Keratinocyte (primary cell): Measurements from ENCODE around the gene USP4. TPM values are rescaled to one million over a fixed set of nuclear protein-coding genes. Genes with fewer than 3 reads are reported as not detected.

ENCODE experiments used
- DNase-seq: peaks from one replicate; pipeline ENCODE4 v3.0.0-alpha.2; 2011; ENCODE audit warnings: low read depth, missing footprints, low spot score
- FAIRE-seq: peaks from 2 replicates; lab custom pipeline; 2011; peaks lifted over from hg19 to GRCh38; lab: Jason Lieb, UNC
- H2AFZ ChIP-seq: 2 replicates; pipeline ENCODE4 v1.6.0; 2012; ENCODE audit warnings: low read length, control low read depth, inconsistent platforms; ENCODE audit not compliant: control insufficient read depth
- H3K27ac ChIP-seq: 2 replicates; pipeline ENCODE4 v1.5.1; 2011; ENCODE audit warnings: low read length; ENCODE audit not compliant: control insufficient read depth, insufficient read depth
- H3K27me3 ChIP-seq: 3 replicates; pipeline ENCODE4 v1.6.0; 2011; ENCODE audit warnings: low read length; ENCODE audit not compliant: control insufficient read depth, insufficient read depth; ENCODE audit errors: extremely low read depth
- H3K36me3 ChIP-seq, 2 experiments: 2 replicates in 1 of 2; 3 replicates in 1 of 2; pipeline ENCODE4 v1.5.1; 2011; ENCODE audit warnings: low read length in 2 of 2, mild to moderate bottlenecking in 1 of 2; ENCODE audit not compliant: control insufficient read depth in 2 of 2, insufficient read depth in 2 of 2; ENCODE audit errors: extremely low read depth in 1 of 2
- H3K4me1 ChIP-seq: 3 replicates; pipeline ENCODE4 v1.5.1; 2011; ENCODE audit warnings: low read length; ENCODE audit not compliant: control insufficient read depth, insufficient read depth; ENCODE audit errors: extremely low read depth
- H3K4me2 ChIP-seq: 3 replicates; pipeline ENCODE4 v1.6.0; 2011; ENCODE audit warnings: low read depth, low read length; ENCODE audit not compliant: control insufficient read depth, insufficient read depth; ENCODE audit errors: extremely low read depth
- H3K4me3 ChIP-seq, 3 experiments: fragments of 200-600 bp in 1 of 3; sonication (generic) in 1 of 3; 2 replicates in 2 of 3; 3 replicates in 1 of 3; pipeline ENCODE4 v1.5.1; 2011 to 2016; ENCODE audit warnings: low read length in 3 of 3, mild to moderate bottlenecking in 3 of 3, control low read depth in 2 of 3, inconsistent platforms in 1 of 3, low read depth in 1 of 3, mixed read lengths in 1 of 3, mixed run types in 1 of 3, moderate library complexity in 1 of 3; ENCODE audit not compliant: control insufficient read depth in 2 of 3, insufficient read depth in 2 of 3; ENCODE audit errors: extremely low read depth in 1 of 3
- H3K79me2 ChIP-seq: 2 replicates; pipeline ENCODE4 v1.6.0; 2012; ENCODE audit warnings: low read length; ENCODE audit not compliant: control insufficient read depth, insufficient read depth
- H3K9ac ChIP-seq: 3 replicates; pipeline ENCODE4 v1.6.0; 2011; ENCODE audit warnings: low read length; ENCODE audit not compliant: control insufficient read depth, insufficient read depth; ENCODE audit errors: extremely low read depth
- H3K9me1 ChIP-seq: 3 replicates; pipeline ENCODE4 v1.6.0; 2011; ENCODE audit warnings: low read length; ENCODE audit not compliant: control insufficient read depth, insufficient read depth; ENCODE audit errors: extremely low read depth
- H3K9me3 ChIP-seq: 2 replicates; pipeline ENCODE4 v1.5.1; 2012; ENCODE audit warnings: low read depth, low read length; ENCODE audit not compliant: control insufficient read depth
- H4K20me1 ChIP-seq: 3 replicates; pipeline ENCODE4 v1.6.0; 2011; ENCODE audit warnings: low read length; ENCODE audit not compliant: control insufficient read depth, insufficient read depth; ENCODE audit errors: extremely low read depth
- EZH2 ChIP-seq: IDR thresholded peaks from one replicate; pipeline ENCODE4 v1.6.1; 2012; ENCODE audit warnings: inconsistent platforms, mild to moderate bottlenecking, low read length, moderate library complexity
- dilution Hi-C: fragments of 300-500 bp; cut with MboI; formaldehyde crosslinking; loops from one replicate; pipeline ENCODE4 v1.7.0; 2020; ENCODE audit warnings: low sequenced_read_pairs; ENCODE audit not compliant: extremely low pct_ligation_motif_present
- polyA plus RNA-seq, 5 experiments: library from polyadenylated mRNA; depleted of rRNA in 3 of 5; stranded (reverse) in 3 of 5; stranded (forward) in 1 of 5; unstranded in 1 of 5; fragments of >200 nt; gene quantifications; 1 replicate in 1 of 5; 2 replicates in 3 of 5; 3 replicates in 1 of 5; pipeline versions ENCODE4 v1.2.1 to v1.2.3, GENCODE V29; 2011 to 2012; ENCODE audit warnings: missing spikeins in 2 of 5, low read depth in 1 of 5, low replicate concordance in 1 of 5
- TF ChIP-seq, protein P1 (sequence below), 3 experiments: IDR thresholded peaks in 1 of 3; conservative IDR thresholded peaks in 1 of 3; optimal IDR thresholded peaks in 1 of 3; 2 replicates in 2 of 3; 3 replicates in 1 of 3; pipeline versions ENCODE3 to v1.5.1; 2011; ENCODE audit warnings: low read length in 3 of 3, mild to moderate bottlenecking in 3 of 3, moderate library complexity in 2 of 3, control low read depth in 1 of 3, inconsistent platforms in 1 of 3; ENCODE audit not compliant: insufficient read depth in 2 of 3; ENCODE audit errors: extremely low read depth in 1 of 3

USP4 gene
- polyA plus RNA-seq, 1 donor (not counting 4 experiments of a cell fraction or from before 2014, with no cell fraction given), result 47.8 TPM

DNA sequence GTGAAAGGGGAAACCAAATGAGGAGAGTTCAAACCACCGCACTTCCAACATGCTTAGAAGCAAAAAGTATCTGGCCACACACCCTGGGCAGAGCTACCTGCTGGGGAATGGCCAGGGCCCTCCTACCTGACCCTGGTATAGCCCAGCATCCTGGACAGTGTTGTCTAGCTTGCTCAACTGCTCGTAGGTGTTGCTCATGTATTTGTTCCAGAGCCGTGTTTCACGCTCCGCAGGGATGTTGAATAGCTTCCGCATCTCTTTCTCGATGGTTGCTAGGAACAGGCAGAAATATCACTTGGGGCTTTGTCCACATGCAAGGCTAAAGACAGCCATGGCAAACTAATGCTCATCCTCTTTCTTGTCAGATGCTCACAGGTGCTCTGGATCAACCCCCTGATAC, 15.1 kb downstream of the USP4 start:
- H3K79me2 ChIP-seq, result peaks cover 9% of the 10 kb centered on the region
- FAIRE-seq (no peak), DNase-seq (no peak)
- H3K27me3 ChIP-seq, result no peaks in the 10 kb centered on the region
- TF ChIP-seq, protein P1, sequence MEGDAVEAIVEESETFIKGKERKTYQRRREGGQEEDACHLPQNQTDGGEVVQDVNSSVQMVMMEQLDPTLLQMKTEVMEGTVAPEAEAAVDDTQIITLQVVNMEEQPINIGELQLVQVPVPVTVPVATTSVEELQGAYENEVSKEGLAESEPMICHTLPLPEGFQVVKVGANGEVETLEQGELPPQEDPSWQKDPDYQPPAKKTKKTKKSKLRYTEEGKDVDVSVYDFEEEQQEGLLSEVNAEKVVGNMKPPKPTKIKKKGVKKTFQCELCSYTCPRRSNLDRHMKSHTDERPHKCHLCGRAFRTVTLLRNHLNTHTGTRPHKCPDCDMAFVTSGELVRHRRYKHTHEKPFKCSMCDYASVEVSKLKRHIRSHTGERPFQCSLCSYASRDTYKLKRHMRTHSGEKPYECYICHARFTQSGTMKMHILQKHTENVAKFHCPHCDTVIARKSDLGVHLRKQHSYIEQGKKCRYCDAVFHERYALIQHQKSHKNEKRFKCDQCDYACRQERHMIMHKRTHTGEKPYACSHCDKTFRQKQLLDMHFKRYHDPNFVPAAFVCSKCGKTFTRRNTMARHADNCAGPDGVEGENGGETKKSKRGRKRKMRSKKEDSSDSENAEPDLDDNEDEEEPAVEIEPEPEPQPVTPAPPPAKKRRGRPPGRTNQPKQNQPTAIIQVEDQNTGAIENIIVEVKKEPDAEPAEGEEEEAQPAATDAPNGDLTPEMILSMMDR (optimal IDR thresholded peaks at IDR 0.05 in 1 of 3, IDR thresholded peaks at IDR 0.05 in 1 of 3, conservative IDR thresholded peaks at IDR 0.05 in 1 of 3; ENCODE audit: extremely low read depth in 1 of 3, insufficient read depth in 2 of 3, low read length in 3 of 3), result no peak
- TF ChIP-seq EZH2, result no peak
- H3K27ac ChIP-seq, result no peak overlapping the region
- peaks cover 3% of the 10 kb centered on the region for H3K4me1 ChIP-seq
- dilution Hi-C loops, result no loop called here
- no peaks in the 10 kb centered on the region for H3K9me1 ChIP-seq
- H3K36me3 ChIP-seq, result peaks cover 32 to 48% of the 10 kb centered on the region in 2 experiments
- H3K9ac ChIP-seq, result no peak overlapping the region
- H3K4me3 ChIP-seq, result no peak overlapping the region
- no peaks in the 10 kb centered on the region for H4K20me1 ChIP-seq
- no peaks in the 10 kb centered on the region for H3K9me3 ChIP-seq
- no peak overlapping the region for H2AFZ ChIP-seq
- H3K4me2 ChIP-seq, result no peak overlapping the region

DNA sequence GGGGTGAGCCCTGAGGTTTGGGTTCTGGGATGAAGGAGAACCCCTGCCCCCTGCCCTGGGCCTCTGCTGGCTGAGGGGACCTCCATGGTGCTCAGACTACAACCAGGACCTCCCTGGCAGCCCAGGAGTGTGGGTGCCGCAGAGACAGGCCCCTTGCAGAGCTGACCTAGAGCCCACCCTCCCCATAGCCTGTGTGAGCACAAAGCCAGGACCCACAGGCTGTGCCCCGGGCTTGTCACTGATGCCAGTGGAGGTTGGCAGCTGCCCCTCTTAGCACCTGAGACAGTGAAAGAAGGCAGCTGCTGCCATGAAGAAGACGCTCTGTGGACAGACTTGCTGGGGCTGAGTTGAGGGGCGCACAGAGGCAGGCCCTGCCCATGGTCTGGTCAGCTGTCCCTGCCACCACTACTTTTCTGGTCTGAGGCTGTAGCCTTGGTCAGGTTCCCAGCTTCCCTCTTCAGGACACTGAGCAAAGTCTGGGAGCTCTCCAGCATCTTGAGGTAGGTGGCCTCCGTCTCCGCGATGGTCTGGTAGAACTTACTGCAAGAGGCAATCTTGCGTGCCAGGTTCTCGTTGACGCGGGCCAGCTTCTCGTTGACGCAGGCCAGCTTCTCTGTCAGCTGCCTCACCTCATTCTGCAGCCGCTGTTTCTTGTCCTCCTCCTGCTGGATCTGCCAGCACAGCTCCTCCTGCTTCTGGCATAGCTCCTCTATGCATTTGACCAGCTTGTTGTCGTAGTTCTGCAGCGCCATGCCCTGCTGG, 23.0 kb downstream of the USP4 start:
- H3K36me3 ChIP-seq, result peaks cover 16 to 20% of the 10 kb centered on the region in 2 experiments
- no peak for FAIRE-seq

More for the DNA sequence above, 23.0 kb downstream of the USP4 start:
- Histone ChIP-seq H3K27ac (no peak overlapping the region), H3K9me1 (no peaks in the 10 kb centered on the region), H3K9me3 (no peaks in the 10 kb centered on the region), H3K4me2 (no peak overlapping the region), H3K9ac (no peak overlapping the region), H4K20me1 (no peaks in the 10 kb centered on the region), H3K27me3 (no peaks in the 10 kb centered on the region), H2AFZ (no peak overlapping the region), H3K4me3 (no peak overlapping the region), H3K79me2 (no peaks in the 10 kb centered on the region), H3K4me1 (peaks cover 6% of the 10 kb centered on the region)
- TF ChIP-seq, protein P1 (optimal IDR thresholded peaks at IDR 0.05 in 1 of 3, IDR thresholded peaks at IDR 0.05 in 1 of 3, conservative IDR thresholded peaks at IDR 0.05 in 1 of 3; ENCODE audit: extremely low read depth in 1 of 3, insufficient read depth in 2 of 3, low read length in 3 of 3), result no peak
- no peak for TF ChIP-seq EZH2
- DNase-seq, result no peak
- dilution Hi-C loops, result no loop called here
